Measurements from ENCODE around the gene ZPR1.
"Not testable (repeated sequence)": the region's sequence is repeated elsewhere in the genome, so short reads cannot be mapped to it uniquely, and the experiment has no call there.

ZPR1 gene

GRCh38 chr11:116787786-116788486 lies at the start of gene ZPR1:
Gene ZPR1 (minus strand): TSS chr11:116788023. CDS start chr11:116787990, 33 bp downstream.
- DNase-seq: peak; percentile 86

GRCh38 chr11:116836632-116836991 lies 48.8 kb upstream of the ZPR1 start:
- no peak for DNase-seq

- DNase-seq: peak; percentile 88
These were observed 48.2 kb upstream of the ZPR1 start for GRCh38 chr11:116835791-116836631.

- DNase-seq: no peak
These were observed 47.4 kb upstream of the ZPR1 start for GRCh38 chr11:116835042-116835772.

- DNase-seq: not testable (repeated sequence)
These were observed 46.8 kb upstream of the ZPR1 start for GRCh38 chr11:116834535-116835041.

- DNase-seq: no peak
These were observed 46.2 kb upstream of the ZPR1 start for GRCh38 chr11:116833816-116834534.

GRCh38 chr11:116833491-116833815 lies 45.6 kb upstream of the ZPR1 start:
- DNase-seq: no peak

- DNase-seq: no peak
These were observed 44.8 kb upstream of the ZPR1 start for GRCh38 chr11:116832350-116833290.

- DNase-seq: no peak
These were observed 44.0 kb upstream of the ZPR1 start for GRCh38 chr11:116831790-116832349.

- no peak for DNase-seq
These were observed 42.5 kb upstream of the ZPR1 start for GRCh38 chr11:116830184-116830912.

- DNase-seq: no peak
These were observed 41.8 kb upstream of the ZPR1 start, which contains the start of gene APOC3 for GRCh38 chr11:116829525-116830183. Gene APOC3 (plus strand): TSS chr11:116829907. CDS start chr11:116830583, 676 bp downstream.

- no peak for DNase-seq
These were observed 41.1 kb upstream of the ZPR1 start for GRCh38 chr11:116828632-116829524.

GRCh38 chr11:116827461-116827860 lies 39.6 kb upstream of the ZPR1 start:
- no peak for DNase-seq

- no peak for DNase-seq
These were observed 39.1 kb upstream of the ZPR1 start for GRCh38 chr11:116826751-116827431.

- no peak for DNase-seq
These were observed 38.3 kb upstream of the ZPR1 start for GRCh38 chr11:116825854-116826750.

GRCh38 chr11:116825434-116825833 lies 37.6 kb upstream of the ZPR1 start:
- no peak for DNase-seq

All from activated CD4-positive, alpha-beta T cell treated with anti-CD3 and anti-CD28 coated beads, Interleukin-2, amount 50 U/mL, for 16 hours (primary cell).